Islet precursor cell (in vitro differentiated cells): ENCODE results near the gene SPRR4.
"Not testable (repeated sequence)": the region's sequence is repeated elsewhere in the genome, so short reads cannot be mapped to it uniquely, and the experiment has no call there.

Source experiments
- DNase-seq: peaks from one replicate; pipeline ENCODE4 v3.0.0-alpha.2; 2018

Gene SPRR4

DNA sequence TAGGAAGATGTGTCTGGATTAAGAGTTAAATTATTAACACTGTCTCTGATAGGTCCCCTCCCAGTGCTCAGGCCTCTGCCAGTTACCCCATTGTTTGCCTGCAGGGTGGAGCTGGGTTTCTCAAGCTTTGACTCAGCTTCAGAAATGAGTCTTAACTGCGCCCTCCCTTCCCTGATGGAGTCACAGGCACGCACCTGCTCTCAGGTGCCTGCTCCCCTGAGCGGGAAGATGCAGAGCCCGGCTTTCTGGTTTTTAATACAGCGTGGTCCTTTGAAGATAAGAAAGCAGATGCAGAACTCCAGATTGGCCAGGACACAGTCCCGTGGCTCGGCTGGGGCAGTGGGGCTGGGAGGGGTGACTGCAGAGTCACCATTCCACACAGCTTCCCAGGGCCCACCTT is 3.2 kb upstream of the SPRR4 start:
- no peak for DNase-seq

- DNase-seq: no peak
These were observed 2.2 kb upstream of the SPRR4 start for GRCh38 chr1:152968248-152968647.

GRCh38 chr1:152969036-152969435 is 1.4 kb upstream of the SPRR4 start:
- no peak for DNase-seq

DNA sequence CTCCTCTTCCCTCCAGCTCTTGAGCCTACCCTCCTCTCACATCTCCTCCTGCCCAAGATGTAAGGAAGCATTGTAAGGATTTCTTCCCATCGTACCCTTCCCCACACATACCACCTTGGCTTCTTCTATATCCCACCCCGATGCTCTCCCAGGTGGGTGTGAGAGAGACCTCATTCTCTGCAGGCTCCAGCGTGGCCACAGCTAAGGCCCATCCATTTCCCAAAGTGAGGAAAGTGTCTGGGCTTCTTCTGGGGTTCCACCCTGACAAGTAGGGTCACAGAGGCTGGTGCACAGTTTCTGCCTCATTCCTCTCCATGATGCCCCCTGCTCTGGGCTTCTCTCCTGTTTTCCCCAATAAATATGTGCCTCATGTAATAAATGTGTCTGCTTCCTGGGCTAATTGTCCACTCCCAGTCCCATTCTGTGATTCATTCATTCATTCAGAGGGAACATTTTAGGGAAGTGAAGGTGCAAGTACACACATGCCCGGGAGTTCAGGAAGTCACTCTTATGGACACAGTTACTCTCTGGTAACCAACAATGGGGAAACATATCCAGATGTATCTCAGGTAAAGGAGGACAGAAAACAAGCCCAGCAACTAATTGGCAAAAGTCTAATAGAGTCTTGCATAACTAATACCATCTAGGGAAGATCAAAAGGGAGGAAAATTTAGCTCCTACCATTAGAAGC is 1.9 kb downstream of the SPRR4 start:
- DNase-seq: no peak

GRCh38 chr1:152976688-152977087 is 6.2 kb downstream of the SPRR4 start:
- no peak for DNase-seq

DNA sequence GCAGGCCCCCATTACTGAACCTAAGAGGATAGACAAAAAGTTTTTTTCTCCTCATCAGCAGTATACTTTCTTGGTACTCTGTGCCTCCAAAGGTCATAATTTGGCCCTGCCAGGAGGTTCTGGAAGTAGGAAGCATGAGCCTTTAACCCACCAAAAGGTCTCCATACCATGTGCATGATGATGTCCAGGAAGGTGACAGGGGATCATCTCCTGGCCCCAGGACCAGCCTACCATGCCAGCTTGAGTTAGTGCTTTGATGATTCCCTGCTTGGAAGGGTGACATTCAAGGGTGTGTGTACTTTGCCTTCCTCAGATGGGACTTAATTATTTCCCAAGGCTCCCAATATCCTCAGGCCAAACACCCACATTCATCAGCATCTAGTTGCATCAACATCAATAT is 7.2 kb downstream of the SPRR4 start:
- DNase-seq: no peak

GRCh38 chr1:152980676-152981075 is 10.2 kb downstream of the SPRR4 start:
- DNase-seq: no peak

GRCh38 chr1:152981146-152981871 is 10.9 kb downstream of the SPRR4 start:
- DNase-seq: no peak

DNA sequence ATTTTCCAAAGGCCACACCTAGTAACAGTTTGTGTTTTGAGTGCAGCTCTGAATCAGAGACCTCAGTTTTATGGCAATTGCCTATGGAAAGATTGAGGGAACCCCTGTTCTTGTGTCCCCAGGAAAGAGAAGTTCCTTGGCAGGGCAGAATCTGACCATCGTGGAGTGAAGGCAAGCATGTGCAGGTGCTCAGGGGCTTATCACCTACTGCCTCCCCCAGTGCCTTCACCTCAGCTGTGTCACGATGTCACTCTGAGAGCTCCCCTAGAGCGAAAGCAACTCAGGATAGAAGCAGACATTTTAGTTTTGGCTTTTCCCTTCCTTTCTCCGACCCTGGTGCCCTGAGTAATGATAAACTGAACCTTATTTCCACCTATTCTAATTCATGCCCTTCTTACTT is 11.6 kb downstream of the SPRR4 start:
- DNase-seq: no peak

GRCh38 chr1:152983234-152983633 is 12.8 kb downstream of the SPRR4 start:
- DNase-seq: no peak

DNA sequence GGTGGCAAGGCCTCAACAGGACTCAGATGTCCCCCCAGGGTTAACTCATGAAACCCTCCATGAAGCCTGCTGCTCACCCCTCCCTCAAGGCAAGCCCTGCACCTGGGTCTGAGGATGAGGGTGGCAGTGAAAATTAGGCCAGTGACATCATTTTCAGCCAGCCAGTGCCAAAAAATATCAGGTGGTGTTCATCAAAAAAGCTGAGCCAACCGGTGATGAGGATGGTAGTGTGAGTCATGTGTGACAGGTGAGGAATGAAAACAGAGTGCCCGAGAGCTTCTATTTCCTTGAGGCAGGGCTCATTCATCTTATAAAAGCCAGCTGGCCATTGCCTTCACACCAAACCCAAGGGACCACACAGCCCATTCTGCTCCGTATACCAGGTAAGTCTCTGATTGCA is 13.3 kb downstream of the SPRR4 start, which contains the start of gene SPRR1A:
SPRR1A (plus strand) TSS at position 339 of the 400 bp plus-strand sequence. CDS start 1,150 bp downstream, outside the sequence.
- DNase-seq: no peak

DNA sequence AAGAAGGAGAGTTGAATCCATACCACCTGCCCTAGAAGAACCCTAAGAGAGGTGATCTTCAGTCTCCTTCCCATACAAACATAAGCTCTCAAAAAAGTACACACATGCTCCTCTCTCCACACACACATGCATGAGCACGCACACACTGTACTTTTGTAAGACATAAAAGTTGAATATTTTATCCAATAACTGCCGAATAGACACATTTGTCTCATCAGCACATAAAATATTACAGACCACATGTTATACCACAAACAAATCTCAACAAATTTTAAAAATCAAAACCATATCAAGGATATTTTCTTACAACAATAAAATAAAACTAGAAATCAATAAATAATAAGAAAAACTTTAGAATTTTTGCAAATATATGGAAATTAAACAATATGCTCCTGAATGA is 16.1 kb downstream of the SPRR4 start:
- no peak for DNase-seq

GRCh38 chr1:152993186-152993585 is 22.7 kb downstream of the SPRR4 start:
- no peak for DNase-seq

DNA sequence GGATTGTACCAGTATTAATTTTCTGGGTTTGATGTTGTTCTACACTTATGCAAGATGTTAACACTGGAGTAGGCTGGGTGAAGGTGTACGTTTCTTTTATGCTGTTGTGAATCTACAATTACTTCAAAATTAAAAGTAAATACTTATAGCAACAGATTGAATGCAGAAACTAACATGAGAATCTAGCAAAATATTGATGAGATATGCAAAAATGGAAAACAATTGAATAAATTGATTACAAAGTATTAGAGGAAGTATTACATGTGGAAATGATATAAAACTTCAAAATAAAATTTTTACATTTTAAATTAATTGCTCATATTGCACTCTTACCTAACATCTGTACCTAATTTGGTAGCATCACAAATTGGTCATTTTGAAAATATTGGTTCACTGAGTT is 25.4 kb downstream of the SPRR4 start:
- no peak for DNase-seq

DNA sequence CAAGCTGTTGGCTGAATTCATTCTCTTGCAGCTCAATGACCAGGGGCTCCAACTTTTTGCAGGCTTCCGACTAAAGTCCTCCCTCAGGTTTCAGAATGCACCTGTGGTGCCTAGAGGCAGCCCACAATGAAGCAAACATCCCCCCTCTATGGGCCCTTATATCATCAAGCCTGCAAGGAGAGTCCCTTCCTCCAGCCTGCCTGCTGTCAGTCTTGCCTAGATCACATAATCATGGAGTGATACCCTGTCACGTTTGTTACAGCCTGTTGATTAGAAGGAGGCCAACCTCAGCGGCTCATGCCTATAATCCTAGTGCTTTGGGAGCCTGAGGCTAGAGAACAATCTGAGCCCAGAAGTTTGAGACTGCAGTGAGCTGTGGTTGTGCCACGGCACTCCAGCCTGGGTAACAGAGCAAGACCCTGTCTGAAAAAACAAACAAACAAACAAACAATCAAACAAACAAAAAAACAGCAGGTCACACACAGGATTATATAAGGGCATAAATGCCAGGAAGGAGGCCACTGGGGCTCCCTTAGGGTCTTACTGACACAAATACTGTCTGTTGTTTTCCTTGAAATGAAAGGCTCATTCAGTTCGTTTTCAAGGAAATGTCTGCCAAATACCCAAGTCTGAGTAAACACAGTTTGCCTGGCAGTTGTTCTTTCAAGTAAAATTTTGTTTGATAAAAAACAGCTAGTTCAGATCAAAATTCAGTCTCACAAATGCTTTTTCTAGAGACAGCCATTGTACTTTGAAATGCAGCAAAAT is 26.4 kb downstream of the SPRR4 start:
- no peak for DNase-seq

DNA sequence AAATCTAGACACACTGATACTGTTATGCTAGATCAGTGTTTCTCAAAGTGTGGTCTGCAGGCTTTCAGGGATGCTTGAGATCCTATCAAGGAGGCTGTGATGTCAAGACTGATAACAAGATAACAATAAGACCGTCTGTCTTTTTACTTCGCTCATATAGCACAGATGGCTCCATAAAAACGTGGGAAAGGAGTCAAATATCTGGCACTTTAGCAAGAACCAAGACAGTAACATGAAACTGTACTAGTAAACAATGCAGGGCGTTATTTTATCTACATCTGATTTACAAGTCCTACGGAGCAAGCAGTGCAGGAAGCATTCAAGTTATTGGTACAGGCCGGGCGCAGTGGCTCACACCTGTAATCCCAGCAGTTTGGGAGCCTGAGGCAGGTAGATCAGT is 27.5 kb downstream of the SPRR4 start:
- no peak for DNase-seq

- no peak for DNase-seq
These were observed 28.0 kb downstream of the SPRR4 start for GRCh38 chr1:152998476-152998875.

- no peak for DNase-seq
These were observed 29.4 kb downstream of the SPRR4 start for GRCh38 chr1:152999818-153000217.

DNA sequence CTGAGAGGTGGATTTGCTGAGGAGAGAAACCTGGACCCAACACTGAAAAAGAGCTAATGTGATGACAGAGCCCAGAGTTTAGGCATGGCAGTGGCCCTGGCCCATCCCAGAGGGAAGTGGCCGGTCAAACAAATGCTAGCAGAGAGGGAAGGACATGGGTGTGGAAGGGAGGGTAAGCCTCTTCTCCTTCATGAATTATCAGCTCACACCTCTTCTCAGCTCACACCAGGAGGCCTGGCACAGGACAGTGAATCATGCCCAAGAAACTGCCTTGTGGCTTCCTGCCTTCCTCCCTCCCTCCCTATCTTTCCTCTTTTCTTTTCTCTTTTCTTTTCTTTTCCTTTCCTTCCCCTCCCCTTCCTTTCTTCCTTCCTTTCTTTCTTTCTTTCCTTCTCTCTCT is 29.8 kb downstream of the SPRR4 start:
- no peak for DNase-seq

DNA sequence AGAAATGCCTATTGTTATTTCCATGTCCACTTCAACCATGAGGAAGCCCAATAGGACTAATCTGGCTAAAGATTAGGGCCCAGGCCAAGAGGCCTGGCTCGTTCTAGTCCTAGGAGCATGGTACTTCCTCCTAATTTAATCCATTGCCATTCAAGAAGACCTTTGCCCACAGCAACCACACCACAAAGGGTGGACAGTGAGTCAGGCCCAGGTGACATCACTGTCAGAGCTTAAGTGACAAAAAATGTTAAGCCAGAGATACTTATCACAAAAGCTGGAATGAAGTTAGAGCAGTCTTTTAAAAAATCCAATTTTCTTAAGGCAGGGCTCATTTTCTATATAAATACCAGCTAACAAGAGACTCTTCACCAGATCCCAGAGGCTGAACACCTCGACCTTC is 30.9 kb downstream of the SPRR4 start, which contains the start of gene SPRR3:
SPRR3 (plus strand) TSS at position 368 of the 400 bp plus-strand sequence. CDS start 1,272 bp downstream, outside the sequence.
- DNase-seq: no peak

- DNase-seq: not testable (repeated sequence)
These were observed 40.8 kb downstream of the SPRR4 start for GRCh38 chr1:153011235-153011758.

GRCh38 chr1:153021829-153022228 is 51.4 kb downstream of the SPRR4 start:
- DNase-seq: not testable (repeated sequence)
